GM19043 (cell line): ENCODE data around the gene TNF.

Experiments used
- ATAC-seq: cut with Tn5 transposase; IDR thresholded peaks from one replicate; pipeline ENCODE4 v1.9.1; 2021; ENCODE audit warnings: low read depth; ENCODE audit not compliant: unreplicated experiment

Gene TNF

DNA sequence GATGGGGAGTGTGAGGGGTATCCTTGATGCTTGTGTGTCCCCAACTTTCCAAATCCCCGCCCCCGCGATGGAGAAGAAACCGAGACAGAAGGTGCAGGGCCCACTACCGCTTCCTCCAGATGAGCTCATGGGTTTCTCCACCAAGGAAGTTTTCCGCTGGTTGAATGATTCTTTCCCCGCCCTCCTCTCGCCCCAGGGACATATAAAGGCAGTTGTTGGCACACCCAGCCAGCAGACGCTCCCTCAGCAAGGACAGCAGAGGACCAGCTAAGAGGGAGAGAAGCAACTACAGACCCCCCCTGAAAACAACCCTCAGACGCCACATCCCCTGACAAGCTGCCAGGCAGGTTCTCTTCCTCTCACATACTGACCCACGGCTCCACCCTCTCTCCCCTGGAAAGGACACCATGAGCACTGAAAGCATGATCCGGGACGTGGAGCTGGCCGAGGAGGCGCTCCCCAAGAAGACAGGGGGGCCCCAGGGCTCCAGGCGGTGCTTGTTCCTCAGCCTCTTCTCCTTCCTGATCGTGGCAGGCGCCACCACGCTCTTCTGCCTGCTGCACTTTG, at the start of gene TNF:
TSS of gene TNF (plus strand) at position 231 of the 567 bp plus-strand sequence. CDS start at position 408, 177 bp downstream.
- no peak for ATAC-seq

GRCh38 chr6:31525932-31526591, 49.3 kb upstream of the TNF start:
- ATAC-seq = no peak

- ATAC-seq = no peak
Observed at GRCh38 chr6:31528307-31528777, 47.0 kb upstream of the TNF start.

- ATAC-seq = no peak
Observed at GRCh38 chr6:31528821-31529328, 46.5 kb upstream of the TNF start, which contains the start of gene MCCD1. MCCD1 (plus strand) TSS chr6:31528962; CDS start chr6:31529015, 53 bp downstream.

DNA sequence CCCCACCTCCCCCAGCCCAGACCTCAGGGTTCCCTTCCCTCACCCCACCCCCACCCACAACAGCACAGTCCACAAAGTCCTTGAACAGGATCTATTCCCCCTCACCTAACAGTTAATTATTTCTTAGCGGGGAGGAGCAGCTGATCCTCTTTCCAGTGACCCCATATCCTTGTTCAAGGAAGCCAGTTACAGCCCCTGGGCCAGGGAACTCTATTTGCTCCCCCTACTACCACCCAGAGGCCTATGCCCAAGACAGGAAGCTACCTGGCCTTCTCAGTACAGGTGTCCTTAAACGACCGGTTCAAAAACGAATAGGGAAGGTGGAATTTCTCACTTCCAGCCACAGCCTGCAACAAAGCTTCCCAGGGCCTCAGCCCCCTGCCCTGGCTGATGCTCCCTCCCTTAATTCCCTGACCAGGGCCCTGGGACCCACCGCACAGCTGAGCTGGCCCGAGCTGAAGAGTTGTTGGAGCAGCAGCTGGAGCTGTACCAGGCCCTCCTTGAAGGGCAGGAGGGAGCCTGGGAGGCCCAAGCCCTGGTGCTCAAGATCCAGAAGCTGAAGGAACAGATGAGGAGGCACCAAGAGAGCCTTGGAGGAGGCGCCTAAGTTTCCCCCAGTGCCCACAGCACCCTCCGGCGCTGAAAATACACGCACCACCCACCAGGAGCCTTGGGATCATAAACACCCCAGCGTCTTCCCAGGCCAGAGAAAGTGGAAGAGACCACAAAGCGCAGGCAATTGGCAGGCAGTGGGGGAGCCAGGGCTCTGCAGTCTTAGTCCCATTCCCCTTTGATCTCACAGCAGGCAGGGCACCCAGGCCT, 45.8 kb upstream of the TNF start:
- ATAC-seq = no peak

GRCh38 chr6:31530659-31531058, 44.7 kb upstream of the TNF start:
- ATAC-seq = no peak

DNA sequence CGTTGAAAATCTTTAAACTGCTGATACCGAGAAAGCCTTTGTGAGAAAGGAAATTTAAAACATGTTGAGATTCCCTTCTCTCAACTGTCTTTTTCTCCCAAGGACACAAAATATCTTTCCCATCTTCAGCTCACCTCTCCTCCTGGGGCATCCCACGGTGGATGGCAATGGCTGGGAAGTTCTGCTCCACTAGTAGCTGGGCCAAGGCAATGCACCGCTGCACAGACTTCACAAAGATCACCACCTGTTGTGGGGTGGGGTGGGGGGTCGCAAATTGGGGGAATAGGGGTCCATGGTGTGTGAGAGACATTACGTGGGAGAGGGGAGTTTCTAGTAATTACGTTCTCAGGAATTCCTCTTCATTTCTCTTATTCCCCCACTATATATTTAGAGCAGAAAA, 44.2 kb upstream of the TNF start:
- ATAC-seq = no peak

DNA sequence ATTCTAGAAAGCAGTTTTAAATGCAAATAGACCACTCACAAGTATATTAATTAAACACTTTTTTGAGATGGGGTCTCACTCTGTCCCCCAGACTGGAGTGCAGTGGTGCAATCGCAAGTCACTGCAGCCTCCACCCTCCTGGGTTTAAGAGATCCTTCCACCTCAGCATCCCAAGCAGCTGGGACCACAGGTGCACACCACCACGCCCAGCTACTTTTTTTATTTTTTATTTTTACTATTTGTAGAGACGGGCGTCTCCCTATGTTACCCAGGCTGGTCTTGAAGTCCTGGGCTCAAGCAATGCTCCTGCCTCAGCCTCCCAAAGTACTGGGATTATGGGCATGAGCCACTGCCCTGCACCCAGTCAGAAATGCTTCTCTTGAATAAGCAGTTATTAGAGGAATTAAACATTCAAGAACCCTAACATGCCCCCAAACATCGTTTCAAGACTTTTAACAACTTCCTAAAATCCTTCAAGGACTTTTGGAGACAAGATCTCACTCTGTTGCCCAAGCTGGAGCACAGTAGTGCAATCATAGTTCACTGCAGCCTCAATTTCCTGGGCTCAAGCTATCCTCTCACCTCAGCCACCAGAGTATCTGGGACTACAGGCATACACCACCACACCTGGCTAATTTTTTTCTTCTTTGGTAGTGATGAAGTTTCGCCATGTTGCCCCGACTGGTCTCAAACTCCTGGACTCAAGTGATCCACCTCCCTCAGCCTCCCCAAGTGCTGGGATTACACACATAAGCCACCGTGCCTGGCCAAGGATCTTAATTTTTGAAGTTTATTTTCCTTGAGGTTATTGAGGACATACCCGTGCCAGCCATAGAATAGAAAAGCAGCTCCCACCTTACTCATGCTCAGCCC, 43.4 kb upstream of the TNF start:
- ATAC-seq = no peak

DNA sequence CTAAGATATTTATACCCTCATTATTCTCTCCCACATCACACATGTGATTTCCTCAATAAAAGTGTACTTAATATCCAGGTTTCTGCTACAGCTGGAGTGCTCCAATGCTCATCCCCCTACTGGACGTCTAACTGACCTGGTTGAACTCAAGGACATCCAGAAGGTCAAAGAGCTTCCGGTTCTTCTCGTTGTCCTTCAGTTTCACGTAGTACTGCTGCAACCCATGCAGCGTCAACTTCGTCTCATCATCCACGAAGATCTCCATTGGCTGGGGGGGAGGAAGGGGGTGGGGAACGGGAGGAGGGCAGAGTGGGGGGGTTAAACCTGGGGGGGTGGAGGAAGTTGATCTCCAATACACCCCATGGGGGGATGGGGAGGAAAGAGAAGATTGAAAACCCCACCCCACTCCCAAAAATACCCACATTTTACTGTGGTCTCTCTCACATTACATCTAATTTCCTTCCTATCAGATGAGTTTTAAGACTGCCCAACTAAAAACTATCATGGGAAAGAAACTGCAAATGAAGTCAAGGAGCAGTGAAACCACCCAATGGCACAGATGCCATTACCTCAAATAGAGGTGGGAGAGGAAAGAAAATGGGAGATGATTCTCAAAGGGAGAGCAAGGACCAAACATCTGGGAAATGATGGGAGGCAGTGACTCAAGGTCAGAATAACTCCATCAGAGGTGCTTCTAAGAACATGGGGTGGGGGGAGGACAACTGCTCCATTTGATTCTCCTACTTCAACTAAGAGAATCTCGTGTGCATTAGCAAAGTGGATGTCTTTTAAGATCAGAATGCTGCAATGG, 42.5 kb upstream of the TNF start:
- ATAC-seq = no peak

DNA sequence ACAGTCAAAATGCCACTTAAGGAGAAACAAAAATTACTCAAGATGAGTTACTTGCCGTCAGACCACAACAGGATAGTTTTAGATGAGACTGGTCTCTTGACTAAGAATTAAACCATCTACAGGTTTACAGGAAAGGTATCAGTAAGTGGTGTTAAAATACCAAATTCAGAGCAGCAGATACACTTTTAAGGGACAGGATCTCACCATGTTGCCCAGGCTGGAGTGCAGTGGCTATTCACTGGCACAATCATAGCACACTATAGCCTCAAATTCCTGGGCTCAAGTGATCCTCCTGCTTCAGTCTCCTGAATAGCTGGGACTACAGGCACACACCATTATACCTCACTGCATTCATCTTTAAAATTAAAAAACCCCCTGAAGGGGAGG, 41.9 kb upstream of the TNF start:
- no peak for ATAC-seq

DNA sequence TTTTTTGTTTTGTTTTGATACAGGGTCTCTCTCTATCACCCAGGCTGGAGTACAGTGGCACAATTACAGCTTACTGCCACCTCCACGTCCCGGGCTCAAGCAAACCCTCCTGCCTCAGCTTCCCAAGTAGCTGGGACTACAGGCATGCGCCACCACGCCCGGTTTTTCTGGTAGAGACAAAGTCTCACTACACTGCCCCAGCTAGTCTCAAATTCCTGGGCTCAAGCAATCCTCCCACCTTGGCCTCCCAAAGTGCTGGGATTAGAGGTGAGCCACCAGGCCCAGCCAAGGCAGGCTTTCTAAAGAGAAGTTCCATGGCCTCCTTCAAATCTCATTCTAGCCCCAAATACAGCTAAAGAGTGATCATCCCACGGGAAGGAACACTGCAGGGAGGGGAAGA, 41.4 kb upstream of the TNF start:
- ATAC-seq = no peak

DNA sequence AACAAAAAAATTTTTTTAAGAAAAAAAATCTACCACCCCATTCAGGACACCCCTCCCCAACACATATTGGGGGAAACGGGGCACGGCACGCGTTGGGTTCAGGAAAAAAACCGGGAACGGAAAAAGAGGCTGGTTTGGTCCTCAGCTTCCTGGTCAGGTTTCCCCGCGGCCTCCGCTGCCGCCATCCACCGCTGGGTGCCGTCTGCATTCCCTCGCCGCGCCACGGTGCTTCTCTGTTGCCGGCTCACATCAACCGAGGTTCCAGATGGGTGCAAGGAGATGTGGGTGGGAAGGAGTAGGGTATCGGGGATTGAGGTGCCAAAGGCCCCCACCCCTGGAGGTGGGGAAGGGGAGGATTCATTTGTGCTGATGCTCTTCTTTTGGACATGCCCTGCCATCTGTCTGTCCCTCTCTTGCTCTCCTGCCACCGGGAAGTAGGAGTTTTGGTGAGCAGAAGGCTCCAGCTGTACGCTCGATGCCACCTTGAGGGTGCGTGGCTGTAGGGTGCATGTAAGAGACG, 40.8 kb upstream of the TNF start:
- no peak for ATAC-seq

GRCh38 chr6:31535538-31536324, 39.6 kb upstream of the TNF start:
- ATAC-seq = no peak

DNA sequence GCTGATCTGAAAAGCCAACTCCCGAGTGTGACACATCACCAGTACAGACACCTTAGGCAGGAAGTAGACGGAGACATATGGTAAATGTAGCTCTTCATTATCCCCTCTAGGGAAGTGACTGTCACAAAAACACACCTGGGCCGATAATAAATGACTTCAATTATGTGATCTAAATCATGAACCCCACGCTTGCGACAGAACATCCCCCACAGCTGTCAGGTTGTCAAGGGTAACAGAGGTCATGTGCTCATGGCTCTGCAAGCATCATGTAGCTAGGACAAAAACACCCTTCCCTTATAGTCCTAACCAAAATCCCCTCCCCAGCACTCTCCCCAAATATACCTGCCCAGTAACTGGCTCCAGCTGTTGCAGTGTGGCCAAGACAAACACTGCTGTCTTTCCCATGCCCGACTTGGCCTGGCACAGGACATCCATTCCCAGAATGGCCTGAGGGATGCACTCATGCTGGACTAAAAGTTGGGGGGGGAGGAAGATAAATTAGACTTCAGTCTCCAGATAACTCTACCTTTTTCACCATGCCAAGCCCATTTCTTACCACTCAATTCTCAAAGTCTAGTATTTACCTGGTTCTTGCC, 36.5 kb upstream of the TNF start:
- ATAC-seq = no peak

GRCh38 chr6:31540640-31541039, 34.7 kb upstream of the TNF start:
- no peak for ATAC-seq

DNA sequence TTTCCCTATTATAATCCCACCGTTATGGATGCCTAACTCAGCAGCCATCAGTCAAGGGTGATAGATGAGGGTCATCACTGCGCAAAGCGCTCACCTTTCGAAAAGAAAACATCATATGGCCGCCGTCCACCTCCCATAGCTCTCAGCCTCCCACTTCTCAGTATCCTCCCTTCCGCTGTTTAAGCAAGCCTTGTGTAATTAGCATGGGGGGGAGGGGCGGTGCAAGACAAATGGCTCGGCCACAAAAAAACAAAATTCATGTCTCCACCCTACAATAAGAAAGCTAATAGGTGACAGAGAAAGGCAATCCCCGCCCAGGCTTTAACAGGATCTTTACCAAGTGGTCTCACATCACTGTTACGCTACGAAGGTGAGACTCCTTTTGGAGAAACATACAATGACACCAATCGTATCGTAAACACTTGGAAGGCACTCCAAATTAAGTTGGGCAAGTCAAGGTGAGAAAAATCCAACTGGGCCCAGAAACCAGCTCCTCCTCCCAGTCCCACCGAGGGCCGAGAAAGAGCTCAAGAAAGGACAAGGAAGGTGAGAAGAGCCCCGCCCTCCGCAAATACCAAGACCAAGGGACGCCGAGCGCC, 34.2 kb upstream of the TNF start:
- peak; percentile 14 for ATAC-seq

DNA sequence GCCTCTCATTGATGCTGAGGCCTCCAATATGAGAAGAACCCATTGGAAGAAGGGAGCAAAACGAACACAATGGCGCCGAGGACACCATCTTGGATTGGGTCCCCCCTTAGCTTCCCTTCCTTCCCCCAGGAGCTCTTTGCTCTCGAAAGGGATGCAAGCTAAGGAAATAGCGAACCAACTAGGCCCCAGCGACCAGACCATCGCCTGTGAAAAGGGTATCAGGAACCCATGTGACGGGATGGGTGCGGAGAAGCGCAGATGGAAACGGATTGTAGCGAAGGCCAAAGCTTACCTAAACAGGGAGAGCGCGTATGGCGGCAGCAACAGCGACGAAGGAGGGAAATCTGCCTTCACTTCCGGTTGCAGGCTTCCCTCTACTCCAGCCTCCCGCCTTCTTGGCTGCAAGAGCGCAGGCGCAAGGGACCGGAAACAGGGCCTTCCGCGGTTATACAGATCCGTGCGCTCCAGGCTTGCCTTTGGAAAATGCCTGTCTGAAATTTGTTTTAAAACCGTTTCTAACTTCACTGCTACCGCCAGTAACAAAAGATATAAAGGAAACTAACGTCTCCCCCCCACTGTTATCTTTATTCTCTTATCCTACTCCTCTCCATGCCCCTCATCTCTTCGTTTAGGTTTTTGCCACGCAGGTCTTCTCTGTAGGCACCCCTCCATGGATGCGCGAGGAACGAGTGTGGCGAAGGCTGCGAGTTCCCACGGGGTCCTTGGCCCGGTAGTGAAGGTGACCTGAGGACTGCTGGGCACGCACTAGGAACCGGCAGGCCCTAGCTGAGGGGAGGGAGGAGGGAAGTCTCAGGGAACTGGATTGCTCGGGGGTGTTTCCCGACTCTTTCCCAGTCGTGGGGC, 33.5 kb upstream of the TNF start, which contains the start of gene DDX39B:
TSS of gene DDX39B (minus strand) at position 346 of the 864 bp plus-strand sequence. CDS start 1,471 bp downstream, outside the sequence.
- ATAC-seq = peak; percentile 46
